ENCODE data around the gene COL2A1.

COL2A1 gene

GRCh38 chr12:47963340-47964040, 40.8 kb downstream of the COL2A1 start, which contains the start of gene TMEM106C (continued):
- TF ChIP-seq, protein P1, sequence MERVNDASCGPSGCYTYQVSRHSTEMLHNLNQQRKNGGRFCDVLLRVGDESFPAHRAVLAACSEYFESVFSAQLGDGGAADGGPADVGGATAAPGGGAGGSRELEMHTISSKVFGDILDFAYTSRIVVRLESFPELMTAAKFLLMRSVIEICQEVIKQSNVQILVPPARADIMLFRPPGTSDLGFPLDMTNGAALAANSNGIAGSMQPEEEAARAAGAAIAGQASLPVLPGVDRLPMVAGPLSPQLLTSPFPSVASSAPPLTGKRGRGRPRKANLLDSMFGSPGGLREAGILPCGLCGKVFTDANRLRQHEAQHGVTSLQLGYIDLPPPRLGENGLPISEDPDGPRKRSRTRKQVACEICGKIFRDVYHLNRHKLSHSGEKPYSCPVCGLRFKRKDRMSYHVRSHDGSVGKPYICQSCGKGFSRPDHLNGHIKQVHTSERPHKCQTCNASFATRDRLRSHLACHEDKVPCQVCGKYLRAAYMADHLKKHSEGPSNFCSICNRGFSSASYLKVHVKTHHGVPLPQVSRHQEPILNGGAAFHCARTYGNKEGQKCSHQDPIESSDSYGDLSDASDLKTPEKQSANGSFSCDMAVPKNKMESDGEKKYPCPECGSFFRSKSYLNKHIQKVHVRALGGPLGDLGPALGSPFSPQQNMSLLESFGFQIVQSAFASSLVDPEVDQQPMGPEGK (tag by site-specific recombination; IDR thresholded peaks at IDR 0.05) = peak; percentile 57; the same call in 1 of the 2 replicates
- TF ChIP-seq ZNF701 (tag by site-specific recombination; IDR thresholded peaks at IDR 0.05) = no peak
- TF ChIP-seq ZNF324 (tag by site-specific recombination; IDR thresholded peaks at IDR 0.05) = 0 out of 2 replicates have a peak, but pooled peaks have one; percentile 47
- 0 out of 2 replicates have a peak, but pooled peaks have one; percentile 24 for TF ChIP-seq KLF17 (tag by site-specific recombination; IDR thresholded peaks at IDR 0.05)
- TF ChIP-seq ZNF2 (tag by site-specific recombination; IDR thresholded peaks at IDR 0.05) = peak; percentile 53; the same call in 1 of the 2 replicates
- TF ChIP-seq GLI4 (tag by site-specific recombination; IDR thresholded peaks at IDR 0.05) = 0 out of 2 replicates have a peak, but pooled peaks have one; percentile 31
- TF ChIP-seq ZNF76 (tag by site-specific recombination; IDR thresholded peaks at IDR 0.05; ENCODE audit: borderline replicate concordance, low read depth) = peak; percentile 59; the same call in 1 of the 2 replicates
- 0 out of 2 replicates have a peak, but pooled peaks have one; percentile 43 for TF ChIP-seq ZNF843 (tag by site-specific recombination; IDR thresholded peaks at IDR 0.05)
- peak; percentile 96 for TF ChIP-seq ZBTB26 (tag by site-specific recombination; optimal IDR thresholded peaks at IDR 0.05)
- TF ChIP-seq ZNF596 (tag by site-specific recombination; IDR thresholded peaks at IDR 0.05) = no peak
- TF ChIP-seq ZNF600 (tag by site-specific recombination; IDR thresholded peaks at IDR 0.05) = peak; percentile 78
- TF ChIP-seq SP3 (tag by site-specific recombination; IDR thresholded peaks at IDR 0.05) = peak; percentile 79
- TF ChIP-seq ZNF521 (tag by site-specific recombination; IDR thresholded peaks at IDR 0.05) = no peak
- no peak for TF ChIP-seq ZNF571 (tag by site-specific recombination; IDR thresholded peaks at IDR 0.05)
- TF ChIP-seq ZNF629 (tag by site-specific recombination; IDR thresholded peaks at IDR 0.05) = 0 out of 2 replicates have a peak, but pooled peaks have one; percentile 26
- 0 out of 2 replicates have a peak, but pooled peaks have one; percentile 21 for TF ChIP-seq GLIS2 (tag by site-specific recombination; IDR thresholded peaks at IDR 0.05)
- TF ChIP-seq, protein P2, sequence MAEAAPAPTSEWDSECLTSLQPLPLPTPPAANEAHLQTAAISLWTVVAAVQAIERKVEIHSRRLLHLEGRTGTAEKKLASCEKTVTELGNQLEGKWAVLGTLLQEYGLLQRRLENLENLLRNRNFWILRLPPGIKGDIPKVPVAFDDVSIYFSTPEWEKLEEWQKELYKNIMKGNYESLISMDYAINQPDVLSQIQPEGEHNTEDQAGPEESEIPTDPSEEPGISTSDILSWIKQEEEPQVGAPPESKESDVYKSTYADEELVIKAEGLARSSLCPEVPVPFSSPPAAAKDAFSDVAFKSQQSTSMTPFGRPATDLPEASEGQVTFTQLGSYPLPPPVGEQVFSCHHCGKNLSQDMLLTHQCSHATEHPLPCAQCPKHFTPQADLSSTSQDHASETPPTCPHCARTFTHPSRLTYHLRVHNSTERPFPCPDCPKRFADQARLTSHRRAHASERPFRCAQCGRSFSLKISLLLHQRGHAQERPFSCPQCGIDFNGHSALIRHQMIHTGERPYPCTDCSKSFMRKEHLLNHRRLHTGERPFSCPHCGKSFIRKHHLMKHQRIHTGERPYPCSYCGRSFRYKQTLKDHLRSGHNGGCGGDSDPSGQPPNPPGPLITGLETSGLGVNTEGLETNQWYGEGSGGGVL (tag by site-specific recombination; IDR thresholded peaks at IDR 0.05) = no peak
- TF ChIP-seq ZNF558 (tag by site-specific recombination; IDR thresholded peaks at IDR 0.05) = no peak
- TF ChIP-seq KLF7 (tag by site-specific recombination; IDR thresholded peaks at IDR 0.05; ENCODE audit: borderline replicate concordance) = 0 out of 2 replicates have a peak, but pooled peaks have one; percentile 38
- TF ChIP-seq HIC1 (tag by site-specific recombination; IDR thresholded peaks at IDR 0.05) = peak; percentile 75; the same call in 1 of the 2 replicates
- TF ChIP-seq ZXDB (tag by site-specific recombination; IDR thresholded peaks at IDR 0.05) = peak; percentile 43; the same call in 1 of the 2 replicates
- TF ChIP-seq ZNF670 (tag by site-specific recombination; IDR thresholded peaks at IDR 0.05; ENCODE audit: low read depth) = no peak
- peak; percentile 92 for TF ChIP-seq ZNF121 (tag by site-specific recombination; IDR thresholded peaks at IDR 0.05)
- 0 out of 2 replicates have a peak, but pooled peaks have one; percentile 17 for TF ChIP-seq ZNF394 (tag by site-specific recombination; IDR thresholded peaks at IDR 0.05; ENCODE audit: borderline replicate concordance)
- TF ChIP-seq PBX3 (CRISPR knock-in tag; IDR thresholded peaks at IDR 0.05) = no peak
- TF ChIP-seq PRDM1 (tag by site-specific recombination; IDR thresholded peaks at IDR 0.05) = no peak
- peak; percentile 88; the same call in 1 of the 2 replicates for TF ChIP-seq ZNF501 (tag by site-specific recombination; IDR thresholded peaks at IDR 0.05)
- TF ChIP-seq ZNF621 (tag by site-specific recombination; IDR thresholded peaks at IDR 0.05) = no peak
- 0 out of 2 replicates have a peak, but pooled peaks have one; percentile 13 for TF ChIP-seq ZNF654 (tag by site-specific recombination; IDR thresholded peaks at IDR 0.05; ENCODE audit: low read depth)
- TF ChIP-seq ZNF660 (tag by site-specific recombination; IDR thresholded peaks at IDR 0.05) = peak; percentile 48; the same call in 1 of the 2 replicates

Measured in HEK293 (cell line).